PC-3 (cell line): ENCODE data around the gene HECTD1. TPM values are rescaled to one million over a fixed set of nuclear protein-coding genes. Genes with fewer than 3 reads are reported as not detected.
"Not testable (repeated sequence)": the region's sequence is repeated elsewhere in the genome, so short reads cannot be mapped to it uniquely, and the experiment has no call there.

ENCODE experiments used
- ATAC-seq: fragments of 200-7000 bp; cut with Tn5 transposase; 2 replicates; pipeline ENCODE4 v1.9.1; 2020; ENCODE audit warnings: mild to moderate bottlenecking, moderate library complexity
- BruUV-seq: library from RNA; stranded (reverse); fragments of 400-500 nt; replicated peaks from 2 replicates; lab custom pipeline; 2021; lab: Mats Ljungman, UMichigan
- CTCF ChIA-PET: fragments of 300-600 bp; sonication (Branson Sonifier 250); formaldehyde crosslinking; loops from one replicate; lab custom pipeline; 2022; ENCODE audit warnings: antibody characterized with exemption; lab: Charles Lee
- POLR2A ChIA-PET: fragments of 300-600 bp; sonication (Branson Sonifier 250); formaldehyde crosslinking; loops from one replicate; lab custom pipeline; 2022; ENCODE audit warnings: antibody characterized with exemption; ENCODE audit not compliant: unreplicated experiment; lab: Charles Lee
- DNase-seq: peaks from one replicate; pipeline ENCODE4 v3.0.0-alpha.2; 2015
- H2AFZ ChIP-seq: fragments of 300-600 bp; sonication (generic); 2 replicates; pipeline ENCODE4 v1.6.0; 2016; ENCODE audit warnings: antibody characterized with exemption, low read length
- H3F3A ChIP-seq: fragments of 300-600 bp; sonication (generic); one replicate; pipeline ENCODE4 v1.6.0; 2017; ENCODE audit warnings: antibody characterized with exemption, low read length, control low read depth, mild to moderate bottlenecking; ENCODE audit not compliant: unreplicated experiment
- H3K27ac ChIP-seq: fragments of 300-600 bp; sonication (generic); 2 replicates; pipeline ENCODE4 v1.5.1; 2016; ENCODE audit warnings: mild to moderate bottlenecking, low read length
- H3K27me3 ChIP-seq: fragments of 300-600 bp; sonication (generic); 2 replicates; pipeline ENCODE4 v1.6.1; 2016; ENCODE audit warnings: low read length, mixed read lengths
- H3K36me3 ChIP-seq: fragments of 300-600 bp; sonication (generic); 2 replicates; pipeline ENCODE4 v1.6.1; 2016; ENCODE audit warnings: low read depth, mixed run types, low read length, mixed read lengths
- H3K4me1 ChIP-seq: fragments of 300-600 bp; sonication (generic); 2 replicates; pipeline ENCODE4 v1.5.1; 2016; ENCODE audit warnings: low read length; ENCODE audit not compliant: insufficient read depth
- H3K4me2 ChIP-seq: fragments of 300-600 bp; sonication (generic); 2 replicates; pipeline ENCODE4 v1.6.0; 2016; ENCODE audit warnings: low read length
- H3K4me3 ChIP-seq: fragments of 300-600 bp; sonication (generic); 2 replicates; pipeline ENCODE4 v1.5.1; 2016; ENCODE audit warnings: mild to moderate bottlenecking, low read length, mixed read lengths
- H3K79me2 ChIP-seq: fragments of 300-600 bp; sonication (generic); 2 replicates; pipeline ENCODE4 v1.6.1; 2017; ENCODE audit warnings: low read length, mixed read lengths
- H3K9ac ChIP-seq: fragments of 300-600 bp; sonication (generic); 2 replicates; pipeline ENCODE4 v1.6.0; 2016; ENCODE audit warnings: mild to moderate bottlenecking, low read length
- H3K9me2 ChIP-seq: fragments of 300-600 bp; sonication (generic); replicated peaks from 2 replicates; pipeline ENCODE4 v1.6.1; 2016; ENCODE audit warnings: mixed run types, low read length, mixed read lengths
- H3K9me3 ChIP-seq: fragments of 300-600 bp; sonication (generic); 2 replicates; pipeline ENCODE4 v1.6.1; 2016; ENCODE audit warnings: low read length, mixed read lengths
- H4K20me1 ChIP-seq: fragments of 300-600 bp; sonication (generic); 2 replicates; pipeline ENCODE4 v1.6.1; 2016; ENCODE audit warnings: low read length, mixed read lengths
- CTCF ChIP-seq: fragments of 300-600 bp; sonication (generic); conservative IDR thresholded peaks from 2 replicates; pipeline ENCODE4 v1.5.1; 2017; ENCODE audit warnings: antibody characterized with exemption, low read depth, mild to moderate bottlenecking, low read length
- EZH2 ChIP-seq: fragments of 300-600 bp; sonication (generic); IDR thresholded peaks from one replicate; pipeline ENCODE4 v1.6.1; 2017; ENCODE audit warnings: antibody characterized with exemption, mild to moderate bottlenecking, low read length; ENCODE audit not compliant: unreplicated experiment
- EZH2phosphoT487 ChIP-seq: fragments of 300-600 bp; sonication (generic); IDR thresholded peaks from 2 replicates; pipeline ENCODE4 v1.6.1; 2018; ENCODE audit warnings: mild to moderate bottlenecking, antibody characterized with exemption, low read length, borderline replicate concordance
- intact Hi-C: fragments of 100-400 bp; cut with micrococcal nuclease; formaldehyde crosslinking; loops from 2 replicates; pipeline ENCODE4 v1.9.0; 2023
- total RNA-seq: library from RNA; depleted of rRNA; stranded (reverse); fragments of >200 nt; gene quantifications from 2 replicates; pipeline ENCODE4 v1.2.3, GENCODE V29; 2014

Gene HECTD1
- total RNA-seq, 1 experiment from 2014 or later, result 152 TPM

- no peaks in the 10 kb centered on the region for H3K9me3 ChIP-seq
- H3F3A ChIP-seq, result no peaks in the 10 kb centered on the region
- no TSS peak for BruUV-seq
- H3K27ac ChIP-seq, result no peak overlapping the region
- no peak overlapping the region for H3K4me2 ChIP-seq
- no peak overlapping the region for H2AFZ ChIP-seq
- ChIA-PET CTCF (no interaction called here), POLR2A (no interaction called here)
- no peaks in the 10 kb centered on the region for H3K79me2 ChIP-seq
- no peaks in the 10 kb centered on the region for H3K36me3 ChIP-seq
- ATAC-seq (no peak), DNase-seq (no peak)
- no peak overlapping the region for H3K4me3 ChIP-seq
- H3K9ac ChIP-seq, result no peak overlapping the region
- intact Hi-C loops, result no loop called here
- H3K4me1 ChIP-seq, result peaks cover 18% of the 10 kb centered on the region
- no peak for TF ChIP-seq CTCF
- TF ChIP-seq EZH2phosphoT487, result no peak
- no peak for TF ChIP-seq EZH2
- no peaks in the 10 kb centered on the region for H4K20me1 ChIP-seq
- H3K9me2 ChIP-seq, result no peaks in the 10 kb centered on the region
- no peaks in the 10 kb centered on the region for H3K27me3 ChIP-seq
Observed at GRCh38 chr14:31092160-31092708, 115.4 kb downstream of the HECTD1 start.

DNA sequence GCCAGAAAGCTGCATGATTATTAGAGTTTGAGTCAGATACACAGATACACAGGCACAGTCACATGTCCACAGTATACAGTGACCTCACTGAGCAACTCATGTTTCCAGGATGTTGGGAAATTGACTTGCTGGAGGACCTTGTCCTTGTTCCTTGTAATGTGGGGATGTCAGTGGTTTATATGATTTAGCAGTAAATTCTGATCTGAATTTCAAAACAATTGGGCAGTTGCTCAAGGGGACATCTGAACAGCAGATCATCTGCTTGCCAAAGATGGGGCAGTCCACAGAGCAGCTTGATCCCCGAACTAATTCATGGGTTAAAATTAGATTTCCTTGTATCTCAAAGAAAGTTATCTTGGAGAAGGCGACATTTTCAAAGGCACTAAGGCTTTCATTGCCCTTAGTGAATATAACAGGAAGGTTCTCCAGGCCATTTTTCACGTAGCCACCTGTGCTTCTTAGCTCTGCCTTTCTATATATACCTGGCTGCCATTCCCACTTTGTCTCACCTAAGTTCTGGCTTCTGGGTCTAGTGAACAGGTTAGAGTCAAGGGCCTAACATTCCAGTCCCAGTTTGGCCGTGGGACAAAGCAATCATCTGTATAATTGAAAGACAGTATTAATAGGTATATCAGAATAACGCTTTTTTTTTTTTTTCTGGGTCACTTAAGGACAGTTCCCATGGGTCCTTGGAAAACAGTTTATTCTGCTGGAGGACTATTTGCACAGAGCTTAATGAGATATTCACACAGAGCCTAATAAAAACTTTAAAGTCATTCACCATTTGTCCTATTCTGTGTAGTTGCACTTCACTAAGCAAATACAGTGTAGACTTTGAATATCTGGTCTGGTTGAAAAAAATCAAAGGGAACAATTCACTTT lies 116.5 kb downstream of the HECTD1 start:
- intact Hi-C loops, result loop anchor here (2.0 kb wide), 1 partner anchor 64 kb away; the partner anchor contains the start of gene STRN3
- Histone ChIP-seq H3K4me2 (peak overlapping the region; percentile 17; the same call in 1 of the 2 replicates), H3K4me1 (peaks cover 18% of the 10 kb centered on the region), H2AFZ (peak overlapping the region; percentile 34; the same call in 1 of the 2 replicates), H3K79me2 (no peaks in the 10 kb centered on the region), H4K20me1 (no peaks in the 10 kb centered on the region), H3F3A (no peaks in the 10 kb centered on the region), H3K36me3 (no peaks in the 10 kb centered on the region), H3K9me3 (no peaks in the 10 kb centered on the region), H3K4me3 (no peak overlapping the region), H3K27me3 (no peaks in the 10 kb centered on the region), H3K27ac (peak overlapping the region; percentile 79), H3K9me2 (no peaks in the 10 kb centered on the region), H3K9ac (no peak overlapping the region)
- peak; percentile 94 for ATAC-seq
- DNase-seq, result peak; percentile 80
- no peak for TF ChIP-seq EZH2phosphoT487
- no peak for TF ChIP-seq CTCF
- TF ChIP-seq EZH2, result no peak
- TSS peak; percentile 39 for BruUV-seq
- ChIA-PET POLR2A (interaction anchor here (0.5 to 1.0 kb wide), 2 partner anchors 65 to 1004 kb away, joined by 4 to 27 read pairs; partner anchors contain the start of gene STRN3), CTCF (no interaction called here)

DNA sequence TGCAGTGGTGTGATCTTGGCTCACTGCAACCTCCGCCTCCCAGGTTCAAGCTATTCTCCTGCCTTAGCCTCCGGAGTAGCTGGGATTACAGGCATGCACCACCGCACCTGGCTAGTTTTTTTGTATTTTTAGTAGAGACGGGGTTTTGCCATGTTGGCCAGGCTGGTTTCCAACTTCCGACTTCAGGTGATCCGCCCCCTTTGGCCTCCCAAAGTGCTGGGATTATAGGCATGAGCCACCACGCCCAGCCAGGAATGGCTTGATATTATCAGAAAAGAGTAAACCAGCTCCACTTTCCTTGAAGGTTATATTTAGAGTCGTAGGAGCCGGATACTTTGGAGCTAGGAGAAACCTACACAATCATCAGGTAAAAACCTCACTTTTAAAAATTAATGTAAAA lies 121.1 kb downstream of the HECTD1 start:
- BruUV-seq, H3K27ac ChIP-seq, H3K27me3 ChIP-seq, H3K79me2 ChIP-seq, CTCF ChIA-PET, ATAC-seq, POLR2A ChIA-PET, H3K9me2 ChIP-seq, H2AFZ ChIP-seq, H3K36me3 ChIP-seq, intact Hi-C loops, DNase-seq, H3K9ac ChIP-seq, H3K9me3 ChIP-seq, H3K4me3 ChIP-seq, H4K20me1 ChIP-seq, H3F3A ChIP-seq, H3K4me2 ChIP-seq: not testable (repeated sequence)
- peaks cover 14% of the 10 kb centered on the region for H3K4me1 ChIP-seq
